ENCODE data around the gene GRIFIN.

DNA sequence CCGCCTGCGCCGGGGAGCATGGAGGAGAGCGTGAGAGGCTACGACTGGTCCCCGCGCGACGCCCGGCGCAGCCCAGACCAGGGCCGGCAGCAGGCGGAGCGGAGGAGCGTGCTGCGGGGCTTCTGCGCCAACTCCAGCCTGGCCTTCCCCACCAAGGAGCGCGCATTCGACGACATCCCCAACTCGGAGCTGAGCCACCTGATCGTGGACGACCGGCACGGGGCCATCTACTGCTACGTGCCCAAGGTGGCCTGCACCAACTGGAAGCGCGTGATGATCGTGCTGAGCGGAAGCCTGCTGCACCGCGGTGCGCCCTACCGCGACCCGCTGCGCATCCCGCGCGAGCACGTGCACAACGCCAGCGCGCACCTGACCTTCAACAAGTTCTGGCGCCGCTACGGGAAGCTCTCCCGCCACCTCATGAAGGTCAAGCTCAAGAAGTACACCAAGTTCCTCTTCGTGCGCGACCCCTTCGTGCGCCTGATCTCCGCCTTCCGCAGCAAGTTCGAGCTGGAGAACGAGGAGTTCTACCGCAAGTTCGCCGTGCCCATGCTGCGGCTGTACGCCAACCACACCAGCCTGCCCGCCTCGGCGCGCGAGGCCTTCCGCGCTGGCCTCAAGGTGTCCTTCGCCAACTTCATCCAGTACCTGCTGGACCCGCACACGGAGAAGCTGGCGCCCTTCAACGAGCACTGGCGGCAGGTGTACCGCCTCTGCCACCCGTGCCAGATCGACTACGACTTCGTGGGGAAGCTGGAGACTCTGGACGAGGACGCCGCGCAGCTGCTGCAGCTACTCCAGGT, 43.1 kb downstream of the GRIFIN start:
- TF ChIP-seq POLR2A (IDR thresholded peaks at IDR 0.05), result no peak
- TF ChIP-seq, protein P1, sequence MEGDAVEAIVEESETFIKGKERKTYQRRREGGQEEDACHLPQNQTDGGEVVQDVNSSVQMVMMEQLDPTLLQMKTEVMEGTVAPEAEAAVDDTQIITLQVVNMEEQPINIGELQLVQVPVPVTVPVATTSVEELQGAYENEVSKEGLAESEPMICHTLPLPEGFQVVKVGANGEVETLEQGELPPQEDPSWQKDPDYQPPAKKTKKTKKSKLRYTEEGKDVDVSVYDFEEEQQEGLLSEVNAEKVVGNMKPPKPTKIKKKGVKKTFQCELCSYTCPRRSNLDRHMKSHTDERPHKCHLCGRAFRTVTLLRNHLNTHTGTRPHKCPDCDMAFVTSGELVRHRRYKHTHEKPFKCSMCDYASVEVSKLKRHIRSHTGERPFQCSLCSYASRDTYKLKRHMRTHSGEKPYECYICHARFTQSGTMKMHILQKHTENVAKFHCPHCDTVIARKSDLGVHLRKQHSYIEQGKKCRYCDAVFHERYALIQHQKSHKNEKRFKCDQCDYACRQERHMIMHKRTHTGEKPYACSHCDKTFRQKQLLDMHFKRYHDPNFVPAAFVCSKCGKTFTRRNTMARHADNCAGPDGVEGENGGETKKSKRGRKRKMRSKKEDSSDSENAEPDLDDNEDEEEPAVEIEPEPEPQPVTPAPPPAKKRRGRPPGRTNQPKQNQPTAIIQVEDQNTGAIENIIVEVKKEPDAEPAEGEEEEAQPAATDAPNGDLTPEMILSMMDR (IDR thresholded peaks at IDR 0.05), result no peak
